ENCODE measurements around the gene CACNA1C. TPM values are rescaled to one million over a fixed set of nuclear protein-coding genes. Genes with fewer than 3 reads are reported as not detected.

The CACNA1C gene
- total and polyA plus RNA-seq, 10 of the 15 experiments (the other 5 are each of a cell fraction or from before 2014, with no cell fraction given) = under 0.01 to 0.15 (median 0.09) TPM; not detected in 5

DNA sequence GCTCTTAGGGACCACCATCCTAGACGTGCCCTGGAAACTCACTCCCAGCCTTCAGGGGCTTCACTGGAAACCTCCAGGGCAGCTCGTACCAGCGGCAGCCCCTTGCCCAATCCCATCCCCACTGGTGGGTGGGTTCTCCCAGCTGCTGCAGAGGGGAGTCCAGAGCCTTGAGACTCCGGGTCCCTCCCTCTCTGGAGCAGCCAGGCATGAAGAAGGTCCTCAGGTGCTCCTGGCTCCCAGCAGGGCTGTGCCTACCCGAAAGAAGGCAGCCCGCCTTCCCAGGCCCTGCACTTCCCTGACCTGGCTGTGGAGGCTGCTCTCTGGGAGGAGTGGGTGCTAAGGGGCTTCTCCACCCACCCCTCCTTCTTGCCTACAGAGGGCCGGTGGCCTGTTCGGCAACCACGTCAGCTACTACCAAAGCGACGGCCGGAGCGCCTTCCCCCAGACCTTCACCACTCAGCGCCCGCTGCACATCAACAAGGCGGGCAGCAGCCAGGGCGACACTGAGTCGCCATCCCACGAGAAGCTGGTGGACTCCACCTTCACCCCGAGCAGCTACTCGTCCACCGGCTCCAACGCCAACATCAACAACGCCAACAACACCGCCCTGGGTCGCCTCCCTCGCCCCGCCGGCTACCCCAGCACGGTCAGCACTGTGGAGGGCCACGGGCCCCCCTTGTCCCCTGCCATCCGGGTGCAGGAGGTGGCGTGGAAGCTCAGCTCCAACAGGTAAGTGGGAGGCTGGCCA lies 626.5 kb downstream of the CACNA1C start:
- Histone ChIP-seq H4K20me1 (ENCODE audit: control insufficient read depth, insufficient read depth) (no peaks in the 10 kb centered on the region), H3K4me2 (ENCODE audit: control insufficient read depth, insufficient read depth) (no peak overlapping the region), H3K9ac (ENCODE audit: control insufficient read depth, insufficient read depth, low read length) (no peak overlapping the region), H3K27me3 (replicated peaks in 1 of 2; ENCODE audit: control insufficient read depth in 2 of 2, insufficient read depth in 2 of 2, low read length in 1 of 2) (peaks cover 0 to 2% of the 10 kb centered on the region in 2 experiments; a peak in 2 of 4 replicates), H3K4me1 (ENCODE audit: control insufficient read depth, insufficient read depth, low read length) (no peaks in the 10 kb centered on the region), H3K9me3 (replicated peaks; ENCODE audit: control insufficient read depth, insufficient read depth, low read length) (no peaks in the 10 kb centered on the region), H3K4me3 (no peak overlapping the region), H3K79me2 (ENCODE audit: control insufficient read depth, insufficient read depth, low read length) (no peaks in the 10 kb centered on the region), H3K27ac (ENCODE audit: control insufficient read depth, insufficient read depth) (no peak overlapping the region), H2AFZ (ENCODE audit: control insufficient read depth, low read depth, low read length) (no peak overlapping the region), H3K36me3 (ENCODE audit: control insufficient read depth in 2 of 2, insufficient read depth in 2 of 2, low read length in 1 of 2) (no peaks in the 10 kb centered on the region)
- POLR2A ChIA-PET = no interaction called here
- BruUV-seq (replicated peaks) = no TSS peak
- CTCF ChIA-PET = interaction anchor here (1.3 kb wide), 1 partner anchor 106 kb away, joined by 3 read pairs; no protein-coding TSS in a partner anchor
- in situ Hi-C loops (cut with MboI) (no loop called here), intact Hi-C loops (cut with micrococcal nuclease; ENCODE audit: unreplicated experiment) (no loop called here)
- FAIRE-seq (no peak), ATAC-seq (no peak), DNase-seq (ENCODE audit: low read depth, low spot score) (no peak)
- SMC1A ChIA-PET (ENCODE audit: uncharacterized antibody, unreplicated experiment) = no interaction called here
- WGBS (ENCODE audit: insufficient coverage, insufficient replicate concordance, low lambda C conversion rate, missing lambda C conversion rate) = 58% methylated on average over 33 of the region's 33 CpGs
- RAD21 ChIA-PET (ENCODE audit: unreplicated experiment) = no interaction called here
- no peak for TF ChIP-seq STAT3 (IDR thresholded peaks at IDR 0.05; ENCODE audit: low read depth, low read length)
- TF ChIP-seq HCFC1 (IDR thresholded peaks at IDR 0.05; ENCODE audit: low read length) = no peak
- TF ChIP-seq SREBF1 (IDR thresholded peaks at IDR 0.05; ENCODE audit: low read length) = no peak
- no peak for TF ChIP-seq FOS (IDR thresholded peaks at IDR 0.05; ENCODE audit: borderline replicate concordance, extremely low read depth, insufficient read length)
- no peak for TF ChIP-seq YY1 (IDR thresholded peaks at IDR 0.05; ENCODE audit: low read depth, low read length)
- no peak for TF ChIP-seq SMARCA5 (IDR thresholded peaks at IDR 0.05)
- TF ChIP-seq IKZF1 (conservative IDR thresholded peaks at IDR 0.05) = no peak
- TF ChIP-seq EED (IDR thresholded peaks at IDR 0.05; ENCODE audit: low read depth) = no peak
- TF ChIP-seq CREB1 (IDR thresholded peaks at IDR 0.05; ENCODE audit: low read depth) = no peak
- TF ChIP-seq, protein P1, sequence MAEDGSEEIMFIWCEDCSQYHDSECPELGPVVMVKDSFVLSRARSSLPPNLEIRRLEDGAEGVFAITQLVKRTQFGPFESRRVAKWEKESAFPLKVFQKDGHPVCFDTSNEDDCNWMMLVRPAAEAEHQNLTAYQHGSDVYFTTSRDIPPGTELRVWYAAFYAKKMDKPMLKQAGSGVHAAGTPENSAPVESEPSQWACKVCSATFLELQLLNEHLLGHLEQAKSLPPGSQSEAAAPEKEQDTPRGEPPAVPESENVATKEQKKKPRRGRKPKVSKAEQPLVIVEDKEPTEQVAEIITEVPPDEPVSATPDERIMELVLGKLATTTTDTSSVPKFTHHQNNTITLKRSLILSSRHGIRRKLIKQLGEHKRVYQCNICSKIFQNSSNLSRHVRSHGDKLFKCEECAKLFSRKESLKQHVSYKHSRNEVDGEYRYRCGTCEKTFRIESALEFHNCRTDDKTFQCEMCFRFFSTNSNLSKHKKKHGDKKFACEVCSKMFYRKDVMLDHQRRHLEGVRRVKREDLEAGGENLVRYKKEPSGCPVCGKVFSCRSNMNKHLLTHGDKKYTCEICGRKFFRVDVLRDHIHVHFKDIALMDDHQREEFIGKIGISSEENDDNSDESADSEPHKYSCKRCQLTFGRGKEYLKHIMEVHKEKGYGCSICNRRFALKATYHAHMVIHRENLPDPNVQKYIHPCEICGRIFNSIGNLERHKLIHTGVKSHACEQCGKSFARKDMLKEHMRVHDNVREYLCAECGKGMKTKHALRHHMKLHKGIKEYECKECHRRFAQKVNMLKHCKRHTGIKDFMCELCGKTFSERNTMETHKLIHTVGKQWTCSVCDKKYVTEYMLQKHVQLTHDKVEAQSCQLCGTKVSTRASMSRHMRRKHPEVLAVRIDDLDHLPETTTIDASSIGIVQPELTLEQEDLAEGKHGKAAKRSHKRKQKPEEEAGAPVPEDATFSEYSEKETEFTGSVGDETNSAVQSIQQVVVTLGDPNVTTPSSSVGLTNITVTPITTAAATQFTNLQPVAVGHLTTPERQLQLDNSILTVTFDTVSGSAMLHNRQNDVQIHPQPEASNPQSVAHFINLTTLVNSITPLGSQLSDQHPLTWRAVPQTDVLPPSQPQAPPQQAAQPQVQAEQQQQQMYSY (CRISPR knock-in tag; IDR thresholded peaks at IDR 0.05) = no peak
- no peak for TF ChIP-seq HDAC6 (IDR thresholded peaks at IDR 0.05; ENCODE audit: unreplicated experiment)
- TF ChIP-seq, protein P2, sequence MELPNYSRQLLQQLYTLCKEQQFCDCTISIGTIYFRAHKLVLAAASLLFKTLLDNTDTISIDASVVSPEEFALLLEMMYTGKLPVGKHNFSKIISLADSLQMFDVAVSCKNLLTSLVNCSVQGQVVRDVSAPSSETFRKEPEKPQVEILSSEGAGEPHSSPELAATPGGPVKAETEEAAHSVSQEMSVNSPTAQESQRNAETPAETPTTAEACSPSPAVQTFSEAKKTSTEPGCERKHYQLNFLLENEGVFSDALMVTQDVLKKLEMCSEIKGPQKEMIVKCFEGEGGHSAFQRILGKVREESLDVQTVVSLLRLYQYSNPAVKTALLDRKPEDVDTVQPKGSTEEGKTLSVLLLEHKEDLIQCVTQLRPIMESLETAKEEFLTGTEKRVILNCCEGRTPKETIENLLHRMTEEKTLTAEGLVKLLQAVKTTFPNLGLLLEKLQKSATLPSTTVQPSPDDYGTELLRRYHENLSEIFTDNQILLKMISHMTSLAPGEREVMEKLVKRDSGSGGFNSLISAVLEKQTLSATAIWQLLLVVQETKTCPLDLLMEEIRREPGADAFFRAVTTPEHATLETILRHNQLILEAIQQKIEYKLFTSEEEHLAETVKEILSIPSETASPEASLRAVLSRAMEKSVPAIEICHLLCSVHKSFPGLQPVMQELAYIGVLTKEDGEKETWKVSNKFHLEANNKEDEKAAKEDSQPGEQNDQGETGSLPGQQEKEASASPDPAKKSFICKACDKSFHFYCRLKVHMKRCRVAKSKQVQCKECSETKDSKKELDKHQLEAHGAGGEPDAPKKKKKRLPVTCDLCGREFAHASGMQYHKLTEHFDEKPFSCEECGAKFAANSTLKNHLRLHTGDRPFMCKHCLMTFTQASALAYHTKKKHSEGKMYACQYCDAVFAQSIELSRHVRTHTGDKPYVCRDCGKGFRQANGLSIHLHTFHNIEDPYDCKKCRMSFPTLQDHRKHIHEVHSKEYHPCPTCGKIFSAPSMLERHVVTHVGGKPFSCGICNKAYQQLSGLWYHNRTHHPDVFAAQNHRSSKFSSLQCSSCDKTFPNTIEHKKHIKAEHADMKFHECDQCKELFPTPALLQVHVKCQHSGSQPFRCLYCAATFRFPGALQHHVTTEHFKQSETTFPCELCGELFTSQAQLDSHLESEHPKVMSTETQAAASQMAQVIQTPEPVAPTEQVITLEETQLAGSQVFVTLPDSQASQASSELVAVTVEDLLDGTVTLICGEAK (IDR thresholded peaks at IDR 0.05; ENCODE audit: borderline replicate concordance) = no peak
- TF ChIP-seq JUNB (IDR thresholded peaks at IDR 0.05) = no peak
- no peak for TF ChIP-seq BCL11A (IDR thresholded peaks at IDR 0.05; ENCODE audit: low read depth, low read length)
- TF ChIP-seq, protein P3, sequence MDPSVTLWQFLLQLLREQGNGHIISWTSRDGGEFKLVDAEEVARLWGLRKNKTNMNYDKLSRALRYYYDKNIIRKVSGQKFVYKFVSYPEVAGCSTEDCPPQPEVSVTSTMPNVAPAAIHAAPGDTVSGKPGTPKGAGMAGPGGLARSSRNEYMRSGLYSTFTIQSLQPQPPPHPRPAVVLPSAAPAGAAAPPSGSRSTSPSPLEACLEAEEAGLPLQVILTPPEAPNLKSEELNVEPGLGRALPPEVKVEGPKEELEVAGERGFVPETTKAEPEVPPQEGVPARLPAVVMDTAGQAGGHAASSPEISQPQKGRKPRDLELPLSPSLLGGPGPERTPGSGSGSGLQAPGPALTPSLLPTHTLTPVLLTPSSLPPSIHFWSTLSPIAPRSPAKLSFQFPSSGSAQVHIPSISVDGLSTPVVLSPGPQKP (IDR thresholded peaks at IDR 0.05; ENCODE audit: low read depth, low read length) = no peak
- TF ChIP-seq, protein P4, sequence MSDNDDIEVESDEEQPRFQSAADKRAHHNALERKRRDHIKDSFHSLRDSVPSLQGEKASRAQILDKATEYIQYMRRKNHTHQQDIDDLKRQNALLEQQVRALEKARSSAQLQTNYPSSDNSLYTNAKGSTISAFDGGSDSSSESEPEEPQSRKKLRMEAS (IDR thresholded peaks at IDR 0.05; ENCODE audit: low read depth, low read length) = no peak

Data from GM12878 (cell line).